GM18526 (cell line): ENCODE measurements around the gene IL1RAPL2.

Source experiments
- POLR2A ChIP-seq: IDR thresholded peaks from 3 replicates; pipeline ENCODE4 v1.6.1; 2011; ENCODE audit not compliant: insufficient read length; ENCODE audit errors: extremely low read depth

IL1RAPL2 gene

GRCh38 chrX:105701310-105702052, 1135.5 kb downstream of the IL1RAPL2 start:
- no peak for TF ChIP-seq POLR2A

- TF ChIP-seq POLR2A, result no peak
Observed at GRCh38 chrX:105703876-105704275, 1137.9 kb downstream of the IL1RAPL2 start.

- TF ChIP-seq POLR2A, result no peak
Observed at GRCh38 chrX:105706041-105706440, 1140.0 kb downstream of the IL1RAPL2 start.

- TF ChIP-seq POLR2A, result no peak
Observed at GRCh38 chrX:105711805-105712204, 1145.8 kb downstream of the IL1RAPL2 start.

GRCh38 chrX:105715746-105716145, 1149.7 kb downstream of the IL1RAPL2 start:
- no peak for TF ChIP-seq POLR2A

- TF ChIP-seq POLR2A, result no peak
Observed at GRCh38 chrX:105723966-105724735, 1158.2 kb downstream of the IL1RAPL2 start.

GRCh38 chrX:105725228-105725627, 1159.2 kb downstream of the IL1RAPL2 start:
- TF ChIP-seq POLR2A, result no peak

- no peak for TF ChIP-seq POLR2A
Observed at GRCh38 chrX:105738162-105738561, 1172.2 kb downstream of the IL1RAPL2 start.

- no peak for TF ChIP-seq POLR2A
Observed at GRCh38 chrX:105744291-105744690, 1178.3 kb downstream of the IL1RAPL2 start.

GRCh38 chrX:105744946-105745345, 1178.9 kb downstream of the IL1RAPL2 start:
- TF ChIP-seq POLR2A, result no peak

GRCh38 chrX:105745863-105746262, 1179.9 kb downstream of the IL1RAPL2 start:
- TF ChIP-seq POLR2A, result no peak

GRCh38 chrX:105752338-105752956, 1186.4 kb downstream of the IL1RAPL2 start:
- no peak for TF ChIP-seq POLR2A

GRCh38 chrX:105753411-105753810, 1187.4 kb downstream of the IL1RAPL2 start:
- no peak for TF ChIP-seq POLR2A

GRCh38 chrX:105754286-105754964, 1188.4 kb downstream of the IL1RAPL2 start:
- TF ChIP-seq POLR2A, result no peak

- no peak for TF ChIP-seq POLR2A
Observed at GRCh38 chrX:105755109-105755508, 1189.1 kb downstream of the IL1RAPL2 start.
